ENCODE measurements around the gene ZNF217.
"Not testable (repeated sequence)": the region's sequence is repeated elsewhere in the genome, so short reads cannot be mapped to it uniquely, and the experiment has no call there.

The ZNF217 gene

DNA sequence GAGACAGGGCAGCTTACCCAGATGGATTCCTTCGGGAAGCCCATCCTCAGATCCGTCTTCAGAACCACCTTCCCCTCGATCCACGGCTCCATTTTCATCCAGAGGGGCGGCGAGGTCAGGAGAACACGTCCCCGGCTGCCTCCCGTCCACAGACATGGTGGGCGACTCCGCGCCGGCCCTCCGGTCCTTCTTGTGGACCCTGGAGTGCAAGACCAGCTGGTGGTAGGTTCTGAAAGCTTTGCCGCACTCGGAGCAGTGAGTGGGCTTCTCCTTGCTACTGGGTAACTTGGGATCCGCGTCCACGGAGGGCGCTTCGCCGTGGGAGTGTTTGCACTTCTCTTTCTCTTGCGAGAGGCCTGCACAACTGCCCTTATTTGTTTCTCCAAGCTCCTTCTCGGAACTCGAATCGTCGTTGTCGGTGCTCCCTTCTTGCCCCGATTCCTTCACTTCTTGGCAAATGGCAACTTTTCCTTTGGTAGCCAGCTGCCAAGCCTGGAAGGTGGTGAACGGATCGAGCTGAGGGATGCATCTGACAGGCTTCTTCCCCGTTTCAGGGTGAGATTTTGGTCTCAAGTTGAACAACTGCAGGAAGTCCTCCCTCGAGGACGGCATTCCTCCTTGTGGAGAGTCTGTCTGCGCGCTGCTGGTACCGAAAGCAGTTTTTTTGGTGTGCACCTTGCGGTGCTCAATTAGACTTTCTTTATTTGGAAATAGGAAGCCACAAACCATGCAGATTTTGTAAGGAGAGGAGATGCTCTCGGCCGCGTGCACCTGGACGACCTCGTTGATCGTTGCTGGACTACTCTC lies 12.0 kb downstream of the ZNF217 start:
- no peak for DNase-seq

DNA sequence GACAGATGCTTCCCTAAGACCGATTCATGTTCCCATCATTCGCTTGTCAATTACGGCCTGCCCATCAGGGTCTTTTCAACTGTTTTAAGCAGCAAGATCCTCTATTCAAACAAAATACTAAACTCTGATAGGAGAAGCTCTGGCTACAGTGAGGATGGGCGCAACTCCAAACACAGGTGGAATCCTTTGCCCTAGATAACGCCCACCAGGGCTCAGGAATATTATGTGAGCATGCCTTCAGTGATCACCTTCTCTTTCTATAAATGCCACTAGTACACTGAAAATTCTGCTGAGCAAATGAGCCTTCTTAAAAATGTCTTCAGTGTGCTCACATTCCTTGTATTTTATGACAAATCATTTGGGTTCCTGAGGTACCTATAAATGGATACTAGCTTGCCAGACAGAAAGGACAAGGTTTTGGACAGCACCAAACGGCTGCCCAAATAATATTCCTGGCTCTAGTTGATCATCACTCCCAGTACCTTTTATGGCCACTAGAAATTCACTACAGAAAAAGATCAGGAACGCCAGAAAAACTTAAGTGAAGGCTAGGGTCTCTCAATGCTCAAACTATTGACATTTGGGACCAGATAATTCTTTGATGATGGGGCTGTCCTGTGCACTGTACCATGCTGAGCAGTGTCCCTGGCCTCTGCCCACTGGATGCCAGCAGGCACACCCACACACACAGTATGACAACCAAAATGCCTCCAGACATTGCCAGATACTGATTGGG lies 13.1 kb downstream of the ZNF217 start:
- no peak for DNase-seq

- DNase-seq: no peak
These were observed 13.9 kb downstream of the ZNF217 start for GRCh38 chr20:53579581-53580375.

GRCh38 chr20:53579266-53579580 lies 14.4 kb downstream of the ZNF217 start:
- no peak for DNase-seq

- peak; percentile 86 for DNase-seq
These were observed 15.0 kb downstream of the ZNF217 start for GRCh38 chr20:53578492-53579222.

GRCh38 chr20:53576586-53577318 lies 16.9 kb downstream of the ZNF217 start:
- no peak for DNase-seq

GRCh38 chr20:53576195-53576580 lies 17.5 kb downstream of the ZNF217 start:
- no peak for DNase-seq

DNA sequence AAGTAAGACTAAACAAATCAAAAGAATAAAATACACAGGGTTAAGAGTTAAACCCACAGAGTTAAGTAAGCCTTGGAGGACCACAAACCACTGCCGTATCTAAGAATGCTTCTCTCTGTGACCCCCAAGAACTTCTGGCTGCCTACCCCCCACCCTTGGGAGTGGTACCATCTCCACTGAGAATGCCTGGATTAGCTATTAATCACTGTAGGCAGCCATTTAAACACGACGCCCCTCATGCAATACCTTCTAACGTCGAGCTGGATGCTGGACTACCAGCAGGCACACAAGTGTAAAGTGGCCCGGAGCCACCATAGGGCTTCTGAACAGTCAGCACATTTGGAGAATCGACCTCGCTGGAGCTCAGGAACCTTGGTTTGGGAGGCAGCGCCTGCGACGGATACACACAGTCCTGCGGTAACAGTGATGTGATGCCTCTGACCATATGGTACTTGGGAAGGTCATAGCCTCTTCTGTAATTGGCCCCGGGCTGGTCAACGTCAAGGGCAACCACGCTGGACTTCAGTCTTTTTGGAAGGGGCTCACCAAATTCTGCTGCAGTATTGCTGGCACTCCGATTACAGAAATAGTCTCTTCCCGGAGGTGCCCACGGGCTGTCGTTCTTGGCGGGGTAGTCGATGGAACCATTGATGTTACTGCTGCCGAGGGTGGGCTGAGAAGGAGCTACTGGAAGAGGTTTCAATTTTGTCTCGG lies 18.0 kb downstream of the ZNF217 start:
- DNase-seq: no peak

- DNase-seq: no peak
These were observed 18.8 kb downstream of the ZNF217 start for GRCh38 chr20:53574819-53575218.

- DNase-seq: no peak
These were observed 19.3 kb downstream of the ZNF217 start for GRCh38 chr20:53574259-53574789.

GRCh38 chr20:53571555-53572286 lies 21.9 kb downstream of the ZNF217 start:
- no peak for DNase-seq

DNA sequence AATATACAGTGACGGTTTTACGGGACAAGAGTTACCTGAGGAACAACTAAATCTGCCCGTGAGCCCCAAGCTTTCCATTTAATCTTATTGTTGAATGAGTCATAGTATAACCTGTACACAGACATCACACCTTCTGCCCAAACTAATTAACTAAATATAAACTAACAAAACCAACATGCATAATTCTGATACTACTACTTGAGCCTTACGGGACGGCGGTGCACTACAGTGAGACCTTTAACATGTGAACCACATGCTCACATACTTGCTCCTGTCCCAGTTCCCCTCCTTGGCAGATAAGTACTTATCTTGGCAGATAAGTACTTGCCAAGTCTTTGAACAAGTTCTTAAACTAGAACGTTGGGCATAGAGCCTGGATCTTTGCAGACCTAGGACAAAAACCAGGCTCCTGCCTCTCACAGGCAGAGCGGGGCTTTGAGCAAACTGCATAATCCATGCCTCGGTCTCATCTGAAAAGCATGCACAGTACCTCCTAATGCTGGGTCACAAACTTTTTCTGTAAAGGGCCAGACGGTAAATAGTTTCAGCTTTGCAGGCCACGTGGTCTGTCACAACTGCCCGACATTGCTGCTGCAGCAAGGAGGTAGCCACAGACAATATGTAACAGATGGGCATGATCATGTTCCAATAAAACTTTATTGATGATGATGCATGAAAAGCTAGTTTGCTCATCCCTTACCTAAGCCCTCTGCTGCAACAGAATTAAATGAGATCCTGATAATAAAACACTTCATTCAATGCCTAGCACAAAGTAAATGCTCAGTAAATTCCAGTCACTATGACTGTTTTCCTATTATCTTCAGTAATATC lies 23.0 kb downstream of the ZNF217 start:
- DNase-seq: no peak

GRCh38 chr20:53569606-53570307 lies 23.9 kb downstream of the ZNF217 start:
- no peak for DNase-seq

GRCh38 chr20:53569005-53569404 lies 24.6 kb downstream of the ZNF217 start:
- DNase-seq: no peak

DNA sequence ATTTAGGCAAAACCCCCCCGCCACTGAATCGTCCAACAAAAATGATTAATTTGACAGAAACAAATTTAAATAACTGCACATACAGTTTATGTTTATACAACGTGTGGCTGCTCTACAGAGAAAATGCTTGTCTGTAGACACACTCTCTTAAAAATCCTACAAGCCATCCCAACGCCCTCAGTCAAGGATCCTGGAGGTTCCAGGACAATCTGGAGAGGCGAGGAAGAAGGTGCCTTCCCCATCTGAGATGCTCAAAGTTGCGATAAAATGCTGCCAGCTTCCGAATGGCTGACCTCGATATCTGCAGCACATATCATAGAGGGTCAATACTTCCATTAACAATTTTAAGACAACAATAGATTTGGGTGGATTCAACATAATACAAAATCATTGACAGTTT lies 25.3 kb downstream of the ZNF217 start:
- no peak for DNase-seq

DNA sequence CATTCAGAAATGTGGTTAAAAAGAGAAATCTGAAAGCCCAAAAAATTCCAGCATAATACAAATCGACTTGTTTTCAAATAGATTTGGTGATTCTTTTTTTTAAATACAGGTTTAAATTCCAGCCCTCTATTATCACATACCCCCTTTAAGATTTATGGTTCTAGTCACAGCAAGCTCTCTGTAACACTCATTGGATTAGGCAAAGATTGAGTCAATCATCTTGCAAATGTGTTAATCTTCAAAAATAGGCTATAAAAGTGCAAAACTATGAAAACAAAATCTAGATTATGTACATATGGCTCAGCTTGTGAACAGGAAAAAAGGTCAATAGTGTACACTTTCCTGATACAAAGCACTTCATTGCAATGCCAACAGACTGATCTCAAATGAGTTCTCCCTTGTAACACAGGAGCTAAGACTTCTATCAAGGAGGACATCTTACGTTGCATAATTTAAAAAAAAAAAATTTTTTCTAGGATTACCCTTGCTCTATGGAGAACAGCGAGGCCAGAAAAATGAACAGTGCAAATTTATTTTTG lies 26.2 kb downstream of the ZNF217 start:
- DNase-seq: no peak

DNA sequence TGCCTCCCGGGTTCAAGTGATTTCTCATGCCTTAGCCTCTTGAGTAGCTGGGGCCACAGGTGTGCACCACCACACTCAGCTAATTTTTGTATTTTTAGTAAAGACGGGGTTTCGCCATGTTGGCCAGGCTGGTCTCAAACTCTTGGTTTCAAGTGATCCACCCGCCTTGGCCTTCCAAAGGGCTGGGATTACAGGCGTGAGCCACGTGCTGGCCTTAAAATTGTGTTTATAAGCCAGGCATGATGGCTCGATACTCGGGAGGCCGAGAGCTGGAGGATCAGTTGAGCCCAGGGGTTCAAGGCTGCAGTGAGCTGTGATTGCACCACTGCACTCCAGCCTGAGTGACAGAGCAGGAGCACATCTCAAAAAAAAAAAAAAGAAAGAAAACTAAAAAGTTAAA lies 27.0 kb downstream of the ZNF217 start:
- DNase-seq: not testable (repeated sequence)

- DNase-seq: no peak
These were observed 28.4 kb downstream of the ZNF217 start for GRCh38 chr20:53565254-53565653.
